ENCODE data around the gene COL18A1. TPM values are rescaled to one million over a fixed set of nuclear protein-coding genes. Genes with fewer than 3 reads are reported as not detected.

COL18A1 gene
- polyA plus RNA-seq, 2 of the 4 experiments (the other 2 are of a cell fraction): 17.3 to 88.4 TPM

DNA sequence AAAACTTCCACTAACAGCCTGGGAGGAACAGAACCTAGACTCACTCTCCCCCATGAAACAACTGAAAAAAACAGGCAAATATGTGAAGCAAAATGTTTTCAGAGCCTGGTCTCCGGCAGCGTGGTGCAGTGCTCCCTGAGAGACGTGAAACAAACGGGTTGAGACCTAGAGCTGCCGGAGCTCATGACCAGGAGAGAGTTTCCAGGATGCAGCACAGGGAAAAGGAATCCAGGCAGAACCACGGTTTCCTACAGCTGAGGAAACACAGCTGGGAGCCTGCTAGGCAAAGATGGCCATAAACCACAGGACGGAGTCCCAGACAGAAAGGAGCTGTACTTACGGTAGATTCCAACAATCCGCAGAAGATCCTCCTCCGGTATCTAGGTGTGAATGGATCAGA is 157.4 kb downstream of the COL18A1 start (continued):
- TF ChIP-seq, protein P1, sequence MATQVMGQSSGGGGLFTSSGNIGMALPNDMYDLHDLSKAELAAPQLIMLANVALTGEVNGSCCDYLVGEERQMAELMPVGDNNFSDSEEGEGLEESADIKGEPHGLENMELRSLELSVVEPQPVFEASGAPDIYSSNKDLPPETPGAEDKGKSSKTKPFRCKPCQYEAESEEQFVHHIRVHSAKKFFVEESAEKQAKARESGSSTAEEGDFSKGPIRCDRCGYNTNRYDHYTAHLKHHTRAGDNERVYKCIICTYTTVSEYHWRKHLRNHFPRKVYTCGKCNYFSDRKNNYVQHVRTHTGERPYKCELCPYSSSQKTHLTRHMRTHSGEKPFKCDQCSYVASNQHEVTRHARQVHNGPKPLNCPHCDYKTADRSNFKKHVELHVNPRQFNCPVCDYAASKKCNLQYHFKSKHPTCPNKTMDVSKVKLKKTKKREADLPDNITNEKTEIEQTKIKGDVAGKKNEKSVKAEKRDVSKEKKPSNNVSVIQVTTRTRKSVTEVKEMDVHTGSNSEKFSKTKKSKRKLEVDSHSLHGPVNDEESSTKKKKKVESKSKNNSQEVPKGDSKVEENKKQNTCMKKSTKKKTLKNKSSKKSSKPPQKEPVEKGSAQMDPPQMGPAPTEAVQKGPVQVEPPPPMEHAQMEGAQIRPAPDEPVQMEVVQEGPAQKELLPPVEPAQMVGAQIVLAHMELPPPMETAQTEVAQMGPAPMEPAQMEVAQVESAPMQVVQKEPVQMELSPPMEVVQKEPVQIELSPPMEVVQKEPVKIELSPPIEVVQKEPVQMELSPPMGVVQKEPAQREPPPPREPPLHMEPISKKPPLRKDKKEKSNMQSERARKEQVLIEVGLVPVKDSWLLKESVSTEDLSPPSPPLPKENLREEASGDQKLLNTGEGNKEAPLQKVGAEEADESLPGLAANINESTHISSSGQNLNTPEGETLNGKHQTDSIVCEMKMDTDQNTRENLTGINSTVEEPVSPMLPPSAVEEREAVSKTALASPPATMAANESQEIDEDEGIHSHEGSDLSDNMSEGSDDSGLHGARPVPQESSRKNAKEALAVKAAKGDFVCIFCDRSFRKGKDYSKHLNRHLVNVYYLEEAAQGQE (IDR thresholded peaks at IDR 0.05): no peak

DNA sequence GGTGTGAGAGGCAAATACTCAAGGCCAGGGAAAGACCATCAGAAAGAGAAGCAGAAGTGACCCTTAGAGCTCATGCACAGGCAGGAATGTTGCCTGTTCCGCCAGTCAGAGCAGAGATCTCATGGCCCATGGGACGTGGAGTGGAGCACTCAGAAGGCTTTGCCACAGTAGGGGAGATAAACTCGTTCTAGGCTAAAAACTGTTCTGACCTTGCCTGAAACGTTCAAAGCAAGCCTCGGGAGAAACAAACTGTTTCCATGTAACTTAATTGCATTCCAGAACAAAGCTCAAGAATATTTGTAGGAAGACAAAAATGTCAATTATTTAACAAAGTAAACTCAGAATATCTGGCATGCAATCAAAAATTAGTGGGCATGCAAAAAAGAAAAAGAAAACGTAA is 158.0 kb downstream of the COL18A1 start:
- H3K4me1 ChIP-seq: no peaks in the 10 kb centered on the region
- H3K4me3 ChIP-seq: no peak overlapping the region
- ChIA-PET CTCF (interaction anchor here (1.4 to 6.6 kb wide), 2 partner anchors 14 to 257 kb away, joined by 3 to 43 read pairs; no protein-coding TSS in a partner anchor), POLR2A (no interaction called here)
- TF ChIP-seq, protein P2, sequence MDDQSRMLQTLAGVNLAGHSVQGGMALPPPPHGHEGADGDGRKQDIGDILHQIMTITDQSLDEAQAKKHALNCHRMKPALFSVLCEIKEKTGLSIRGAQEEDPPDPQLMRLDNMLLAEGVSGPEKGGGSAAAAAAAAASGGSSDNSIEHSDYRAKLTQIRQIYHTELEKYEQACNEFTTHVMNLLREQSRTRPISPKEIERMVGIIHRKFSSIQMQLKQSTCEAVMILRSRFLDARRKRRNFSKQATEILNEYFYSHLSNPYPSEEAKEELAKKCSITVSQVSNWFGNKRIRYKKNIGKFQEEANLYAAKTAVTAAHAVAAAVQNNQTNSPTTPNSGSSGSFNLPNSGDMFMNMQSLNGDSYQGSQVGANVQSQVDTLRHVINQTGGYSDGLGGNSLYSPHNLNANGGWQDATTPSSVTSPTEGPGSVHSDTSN (IDR thresholded peaks at IDR 0.05): no peak
- no peak for TF ChIP-seq MAFK (IDR thresholded peaks at IDR 0.05; ENCODE audit: partially characterized antibody)
- no peak for TF ChIP-seq ZNF302 (CRISPR knock-in tag; IDR thresholded peaks at IDR 0.05)
- TF ChIP-seq, protein P3, sequence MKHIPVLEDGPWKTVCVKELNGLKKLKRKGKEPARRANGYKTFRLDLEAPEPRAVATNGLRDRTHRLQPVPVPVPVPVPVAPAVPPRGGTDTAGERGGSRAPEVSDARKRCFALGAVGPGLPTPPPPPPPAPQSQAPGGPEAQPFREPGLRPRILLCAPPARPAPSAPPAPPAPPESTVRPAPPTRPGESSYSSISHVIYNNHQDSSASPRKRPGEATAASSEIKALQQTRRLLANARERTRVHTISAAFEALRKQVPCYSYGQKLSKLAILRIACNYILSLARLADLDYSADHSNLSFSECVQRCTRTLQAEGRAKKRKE (CRISPR knock-in tag; IDR thresholded peaks at IDR 0.05; ENCODE audit: low read depth): no peak
- TF ChIP-seq NFE2L2 (conservative IDR thresholded peaks at IDR 0.05; ENCODE audit: low read length): no peak
- no peak for TF ChIP-seq KDM1A (IDR thresholded peaks at IDR 0.05; ENCODE audit: low read depth)
- TF ChIP-seq, protein P4, sequence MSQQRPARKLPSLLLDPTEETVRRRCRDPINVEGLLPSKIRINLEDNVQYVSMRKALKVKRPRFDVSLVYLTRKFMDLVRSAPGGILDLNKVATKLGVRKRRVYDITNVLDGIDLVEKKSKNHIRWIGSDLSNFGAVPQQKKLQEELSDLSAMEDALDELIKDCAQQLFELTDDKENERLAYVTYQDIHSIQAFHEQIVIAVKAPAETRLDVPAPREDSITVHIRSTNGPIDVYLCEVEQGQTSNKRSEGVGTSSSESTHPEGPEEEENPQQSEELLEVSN (IDR thresholded peaks at IDR 0.05; ENCODE audit: borderline replicate concordance, low read depth): no peak
- TF ChIP-seq TP53 (CRISPR knock-in tag; IDR thresholded peaks at IDR 0.05): no peak
- no peak for TF ChIP-seq FOSL2 (IDR thresholded peaks at IDR 0.05)
- TF ChIP-seq FOSL2 (CRISPR knock-in tag; IDR thresholded peaks at IDR 0.05): no peak
- TF ChIP-seq TFCP2L1 (CRISPR knock-in tag; IDR thresholded peaks at IDR 0.05): no peak
- TF ChIP-seq, protein P5, sequence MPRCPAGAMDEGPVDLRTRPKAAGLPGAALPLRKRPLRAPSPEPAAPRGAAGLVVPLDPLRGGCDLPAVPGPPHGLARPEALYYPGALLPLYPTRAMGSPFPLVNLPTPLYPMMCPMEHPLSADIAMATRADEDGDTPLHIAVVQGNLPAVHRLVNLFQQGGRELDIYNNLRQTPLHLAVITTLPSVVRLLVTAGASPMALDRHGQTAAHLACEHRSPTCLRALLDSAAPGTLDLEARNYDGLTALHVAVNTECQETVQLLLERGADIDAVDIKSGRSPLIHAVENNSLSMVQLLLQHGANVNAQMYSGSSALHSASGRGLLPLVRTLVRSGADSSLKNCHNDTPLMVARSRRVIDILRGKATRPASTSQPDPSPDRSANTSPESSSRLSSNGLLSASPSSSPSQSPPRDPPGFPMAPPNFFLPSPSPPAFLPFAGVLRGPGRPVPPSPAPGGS (IDR thresholded peaks at IDR 0.05): no peak
- no peak for TF ChIP-seq SMC3 (IDR thresholded peaks at IDR 0.05)
- TF ChIP-seq ZFP36 (IDR thresholded peaks at IDR 0.05; ENCODE audit: borderline replicate concordance, partially characterized antibody): no peak
- no peak for TF ChIP-seq FOXS1 (CRISPR knock-in tag; IDR thresholded peaks at IDR 0.05)
- no peak for TF ChIP-seq PHF8 (IDR thresholded peaks at IDR 0.05; ENCODE audit: borderline replicate concordance, low read depth)
- TF ChIP-seq, protein P6, sequence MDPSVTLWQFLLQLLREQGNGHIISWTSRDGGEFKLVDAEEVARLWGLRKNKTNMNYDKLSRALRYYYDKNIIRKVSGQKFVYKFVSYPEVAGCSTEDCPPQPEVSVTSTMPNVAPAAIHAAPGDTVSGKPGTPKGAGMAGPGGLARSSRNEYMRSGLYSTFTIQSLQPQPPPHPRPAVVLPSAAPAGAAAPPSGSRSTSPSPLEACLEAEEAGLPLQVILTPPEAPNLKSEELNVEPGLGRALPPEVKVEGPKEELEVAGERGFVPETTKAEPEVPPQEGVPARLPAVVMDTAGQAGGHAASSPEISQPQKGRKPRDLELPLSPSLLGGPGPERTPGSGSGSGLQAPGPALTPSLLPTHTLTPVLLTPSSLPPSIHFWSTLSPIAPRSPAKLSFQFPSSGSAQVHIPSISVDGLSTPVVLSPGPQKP (IDR thresholded peaks at IDR 0.05; ENCODE audit: low read depth, low read length): no peak
- WGBS (ENCODE audit: missing lambda C conversion rate): 21% methylated on average over 6 of the region's 6 CpGs
- no peak for ATAC-seq
- no peak overlapping the region for H3K4me2 ChIP-seq
- FAIRE-seq: no peak
- no peak for DNase-seq (ENCODE audit: low read depth in 1 of 2, low spot score in 1 of 2)
- H3K9me3 ChIP-seq: no peaks in the 10 kb centered on the region
- no peak overlapping the region for H3K27ac ChIP-seq

Small RNAs within 50 kb of the gene (small RNA-seq; reads per million reads assigned to genes)
- gene MIR6815 (0 to 10.4 (median 2.4) reads per million in 6 experiments), gene MTCO1P3 (0 to 1.0 (median 0) reads per million in 6 experiments)

Other genes starting within 250 kb of the COL18A1 start
- gene POFUT2, start 117.3 kb upstream of the COL18A1 start, polyA plus RNA-seq (2011; rRNA removed): 10.5 and 10.7 TPM in 2 replicates
- 14.7 to 16.6 TPM (median 16.1 TPM) in 3 replicates for gene POFUT2, start 117.3 kb upstream of the COL18A1 start, polyA plus RNA-seq (2017; fragmentation: RNase III; extraction: RNeasy Plus Mini Kit Qiagen cat#74134 plus additional on column Dnase treatment)
- gene SLC19A1, start 137.3 kb downstream of the COL18A1 start, polyA plus RNA-seq (2011; rRNA removed): 9.8 and 11.0 TPM in 2 replicates
- 13.8 to 14.0 TPM (median 14.0 TPM) in 3 replicates for gene SLC19A1, start 137.3 kb downstream of the COL18A1 start, polyA plus RNA-seq (2017; fragmentation: RNase III; extraction: RNeasy Plus Mini Kit Qiagen cat#74134 plus additional on column Dnase treatment)
- 0.30 and 0.46 TPM in 2 replicates for gene PCBP3, start 238.6 kb downstream of the COL18A1 start, polyA plus RNA-seq (2011; rRNA removed)
- gene PCBP3, start 238.6 kb downstream of the COL18A1 start, polyA plus RNA-seq (2017; fragmentation: RNase III; extraction: RNeasy Plus Mini Kit Qiagen cat#74134 plus additional on column Dnase treatment): 0.33 to 0.59 TPM (median 0.34 TPM) in 3 replicates

Measured in A549 (cell line).